HepG2 (cell line): ENCODE data around the gene KIAA0319L.

Experiments used
- CTCF ChIP-seq: sonication (generic); formaldehyde crosslinking; IDR thresholded peaks from 2 replicates; pipeline ENCODE4 v1.5.0; 2020; ENCODE audit warnings: mild to moderate bottlenecking, missing genetic modification reagents, moderate library complexity
- PHF8 ChIP-seq: sonication (generic); formaldehyde crosslinking; IDR thresholded peaks from 2 replicates; pipeline ENCODE4 v1.5.0; 2020; ENCODE audit warnings: missing genetic modification reagents
- SIX1 ChIP-seq: sonication (generic); formaldehyde crosslinking; IDR thresholded peaks from 2 replicates; pipeline ENCODE4 v1.4.0; 2020; ENCODE audit warnings: missing genetic modification reagents, borderline replicate concordance
- SP2 ChIP-seq: sonication (generic); formaldehyde crosslinking; IDR thresholded peaks from 2 replicates; pipeline ENCODE4 v1.5.1; 2020; ENCODE audit warnings: mild to moderate bottlenecking, missing genetic modification reagents
- ZFP36 ChIP-seq: fragments of 150-350 bp; IDR thresholded peaks from 2 replicates; pipeline ENCODE4 v1.6.1; 2018; ENCODE audit warnings: borderline replicate concordance, low read length, low read depth; ENCODE audit not compliant: partially characterized antibody
- ZFP82 ChIP-seq: sonication (generic); formaldehyde crosslinking; IDR thresholded peaks from 2 replicates; pipeline ENCODE4 v1.5.1; 2020; ENCODE audit warnings: mild to moderate bottlenecking, missing genetic modification reagents, borderline replicate concordance
- ZNF282 ChIP-seq: fragments of 450-650 bp; IDR thresholded peaks from 2 replicates; pipeline ENCODE4 v1.6.1; 2018; ENCODE audit not compliant: partially characterized antibody

- TF ChIP-seq ZFP82 (CRISPR knock-in tag) (no peak), PHF8 (CRISPR knock-in tag) (no peak), CTCF (no peak), ZFP36 (no peak), ZNF282 (no peak), SP2 (CRISPR knock-in tag) (no peak), SIX1 (CRISPR knock-in tag) (no peak)
Measured at GRCh38 chr1:35588197-35588910, 31.2 kb upstream of the KIAA0319L start.
